HCT116 (cell line): ENCODE measurements around the gene PLEKHA8. TPM values are rescaled to one million over a fixed set of nuclear protein-coding genes. Genes with fewer than 3 reads are reported as not detected.

Experiments
- ATAC-seq: fragments of 200-7000 bp; cut with Tn5 transposase; 2 replicates; pipeline ENCODE4 v1.9.1; 2020; ENCODE audit warnings: mild to moderate bottlenecking, moderate library complexity
- BruUV-seq: library from RNA; stranded (reverse); fragments of 400-500 nt; replicated peaks from 2 replicates; lab custom pipeline; 2021; lab: Mats Ljungman, UMichigan
- CTCF ChIA-PET: fragments of 300-600 bp; sonication (Branson Sonifier 250); formaldehyde crosslinking; loops from one replicate; lab custom pipeline; 2021; ENCODE audit warnings: antibody characterized with exemption; lab: Charles Lee
- POLR2A ChIA-PET: fragments of 300-600, 350-600 bp; sonication (Branson Sonifier 250); formaldehyde crosslinking; loops from one replicate; lab custom pipeline; 2021; ENCODE audit warnings: antibody characterized with exemption; lab: Charles Lee
- RAD21 ChIA-PET, 2 experiments: fragments of 300-600 bp; sonication (Branson Sonifier 250); formaldehyde crosslinking; loops; one replicate each; lab custom pipeline; 2023; ENCODE audit warnings: low total read pairs in 2 of 2; ENCODE audit not compliant: uncharacterized antibody in 2 of 2, unreplicated experiment in 2 of 2, low non-redundant PET in 1 of 2; lab: Charles Lee
- DNase-seq: peaks from one replicate; pipeline ENCODE4 v3.0.0-alpha.2; 2010; ENCODE audit warnings: low read depth, low spot score
- H2AFZ ChIP-seq: fragments of 200-600 bp; shearing (Covaris generic), sonication (generic); 2 replicates; pipeline ENCODE4 v1.6.1; 2017; ENCODE audit warnings: low read depth, mixed run types, mixed read lengths, antibody characterized with exemption, low read length; ENCODE audit not compliant: poor library complexity, severe bottlenecking
- H3K27ac ChIP-seq: 2 replicates; pipeline ENCODE4 v1.5.1; 2012; ENCODE audit warnings: low read depth, low read length
- H3K27me3 ChIP-seq: fragments of 200-600 bp; sonication (generic); 2 replicates; pipeline ENCODE4 v1.6.1; 2016; ENCODE audit warnings: mixed run types, low read length, mixed read lengths; ENCODE audit not compliant: insufficient read depth
- H3K36me3 ChIP-seq, 2 experiments: fragments of 200-500 bp in 1 of 2; fragments of 200-600 bp in 1 of 2; sonication (Bioruptor generic) in 1 of 2; sonication (generic) in 1 of 2; 2 replicates each; pipeline versions ENCODE4 v1.5.1 to v1.6.1; 2014 to 2016; ENCODE audit warnings: low read length in 2 of 2, inconsistent platforms in 1 of 2, mixed read lengths in 1 of 2, mixed run types in 1 of 2; ENCODE audit not compliant: insufficient read depth in 2 of 2, control insufficient read depth in 1 of 2
- H3K4me1 ChIP-seq, 2 experiments: fragments of 200-600 bp in 1 of 2; sonication (generic) in 1 of 2; 2 replicates each; pipeline versions ENCODE4 v1.5.1 to v1.6.1; 2012 to 2017; ENCODE audit warnings: low read length in 2 of 2, inconsistent platforms in 1 of 2, mild to moderate bottlenecking in 1 of 2, mixed read lengths in 1 of 2, mixed run types in 1 of 2, moderate library complexity in 1 of 2; ENCODE audit not compliant: insufficient read depth in 2 of 2, control insufficient read depth in 1 of 2
- H3K4me2 ChIP-seq: fragments of 200-600 bp; sonication (generic); 2 replicates; pipeline ENCODE4 v1.6.1; 2017; ENCODE audit warnings: mixed run types, low read length, mixed read lengths
- H3K4me3 ChIP-seq, 2 experiments: fragments of 200-600 bp in 1 of 2; sonication (generic) in 1 of 2; replicated peaks in 1 of 2; 2 replicates each; pipeline ENCODE4 v1.5.1; 2011 to 2016; ENCODE audit warnings: low read length in 2 of 2, control low read depth in 1 of 2, low read depth in 1 of 2, mild to moderate bottlenecking in 1 of 2, mixed read lengths in 1 of 2, mixed run types in 1 of 2
- H3K79me2 ChIP-seq: fragments of 200-600 bp; sonication (generic); 2 replicates; pipeline ENCODE4 v1.6.1; 2017; ENCODE audit warnings: mild to moderate bottlenecking, mixed run types, low read length, moderate library complexity, mixed read lengths; ENCODE audit not compliant: insufficient read depth
- H3K9ac ChIP-seq: fragments of 200-600 bp; sonication (generic); 2 replicates; pipeline ENCODE4 v1.6.1; 2016; ENCODE audit warnings: low read length, mixed read lengths
- H3K9me2 ChIP-seq: fragments of 200-600 bp; sonication (generic), shearing (Covaris generic); 2 replicates; pipeline ENCODE4 v1.6.1; 2017; ENCODE audit warnings: mixed run types, mild to moderate bottlenecking, moderate library complexity; ENCODE audit not compliant: insufficient read depth
- H3K9me3 ChIP-seq, 2 experiments: fragments of 200-500 bp in 1 of 2; fragments of 200-600 bp in 1 of 2; sonication (Bioruptor generic) in 1 of 2; sonication (generic) in 1 of 2; 2 replicates each; pipeline ENCODE4 v1.6.1; 2014 to 2017; ENCODE audit warnings: low read length in 2 of 2, mixed read lengths in 2 of 2, inconsistent platforms in 1 of 2, low read depth in 1 of 2, mild to moderate bottlenecking in 1 of 2, mixed run types in 1 of 2, moderate library complexity in 1 of 2; ENCODE audit not compliant: control insufficient read depth in 1 of 2, insufficient read depth in 1 of 2
- H4K20me1 ChIP-seq: fragments of 200-600 bp; sonication (generic), shearing (Covaris generic); 2 replicates; pipeline ENCODE4 v1.6.1; 2017; ENCODE audit warnings: mixed run types, mild to moderate bottlenecking, moderate library complexity; ENCODE audit not compliant: insufficient read depth
- CBX3 ChIP-seq: IDR thresholded peaks from 2 replicates; pipeline ENCODE4 v1.6.1; 2012; ENCODE audit warnings: low read depth
- EGR1 ChIP-seq: IDR thresholded peaks from 2 replicates; pipeline ENCODE4 v1.6.1; 2012; ENCODE audit warnings: low read depth
- EZH2 ChIP-seq: fragments of 200-600 bp; sonication (generic); IDR thresholded peaks from 2 replicates; pipeline ENCODE4 v1.6.1; 2017; ENCODE audit warnings: antibody characterized with exemption, mixed run types
- EZH2phosphoT487 ChIP-seq: fragments of 200-600 bp; IDR thresholded peaks from 2 replicates; pipeline ENCODE4 v1.6.1; 2018; ENCODE audit warnings: antibody characterized with exemption, borderline replicate concordance
- JUND ChIP-seq: IDR thresholded peaks from 2 replicates; pipeline ENCODE4 v1.6.1; 2012
- SIN3A ChIP-seq: IDR thresholded peaks from 2 replicates; pipeline ENCODE4 v1.6.1; 2012; ENCODE audit warnings: low read depth
- SP1 ChIP-seq: IDR thresholded peaks from 2 replicates; pipeline ENCODE4 v1.6.1; 2012; ENCODE audit warnings: low read depth
- TCF7L2 ChIP-seq: IDR thresholded peaks from 2 replicates; pipeline ENCODE4 v1.7.0; 2011; ENCODE audit warnings: borderline replicate concordance, inconsistent platforms; ENCODE audit not compliant: insufficient read depth, insufficient read length; ENCODE audit errors: extremely low read depth
- YY1 ChIP-seq: IDR thresholded peaks from 2 replicates; pipeline ENCODE4 v1.6.1; 2011; ENCODE audit warnings: low read length, low read depth, moderate library complexity, mild to moderate bottlenecking; ENCODE audit not compliant: insufficient replicate concordance; ENCODE audit errors: extremely low read depth
- ZFX ChIP-seq: fragments of 450-650 bp; IDR thresholded peaks from 2 replicates; pipeline ENCODE4 v1.6.1; 2017
- ZNF274 ChIP-seq: fragments of 200-500 bp; sonication (Bioruptor generic); IDR thresholded peaks from 2 replicates; pipeline ENCODE4 v1.6.1; 2014; ENCODE audit warnings: mild to moderate bottlenecking, low read depth, low read length, inconsistent platforms
- intact Hi-C: fragments of 100-400 bp; cut with micrococcal nuclease; formaldehyde crosslinking; loops from 2 replicates; pipeline ENCODE4 v1.10.0; 2022
- total RNA-seq: library from RNA; stranded (reverse); gene quantifications from one replicate; pipeline ENCODE4 v1.2.1, GENCODE V29; 2021; ENCODE audit not compliant: unreplicated experiment
- TF ChIP-seq, protein P1 (sequence below): IDR thresholded peaks from 2 replicates; pipeline ENCODE4 v1.6.1; 2012; ENCODE audit warnings: low read depth
- TF ChIP-seq, protein P2 (sequence below): IDR thresholded peaks from 2 replicates; pipeline ENCODE4 v1.6.1; 2012
- TF ChIP-seq, protein P3 (sequence below): IDR thresholded peaks from 2 replicates; pipeline ENCODE4 v1.6.1; 2011; ENCODE audit warnings: mild to moderate bottlenecking, low read length, moderate library complexity; ENCODE audit not compliant: insufficient replicate concordance; ENCODE audit errors: extremely low read depth

PLEKHA8 gene
- total RNA-seq, 1 experiment from 2014 or later, result 13.6 TPM

DNA sequence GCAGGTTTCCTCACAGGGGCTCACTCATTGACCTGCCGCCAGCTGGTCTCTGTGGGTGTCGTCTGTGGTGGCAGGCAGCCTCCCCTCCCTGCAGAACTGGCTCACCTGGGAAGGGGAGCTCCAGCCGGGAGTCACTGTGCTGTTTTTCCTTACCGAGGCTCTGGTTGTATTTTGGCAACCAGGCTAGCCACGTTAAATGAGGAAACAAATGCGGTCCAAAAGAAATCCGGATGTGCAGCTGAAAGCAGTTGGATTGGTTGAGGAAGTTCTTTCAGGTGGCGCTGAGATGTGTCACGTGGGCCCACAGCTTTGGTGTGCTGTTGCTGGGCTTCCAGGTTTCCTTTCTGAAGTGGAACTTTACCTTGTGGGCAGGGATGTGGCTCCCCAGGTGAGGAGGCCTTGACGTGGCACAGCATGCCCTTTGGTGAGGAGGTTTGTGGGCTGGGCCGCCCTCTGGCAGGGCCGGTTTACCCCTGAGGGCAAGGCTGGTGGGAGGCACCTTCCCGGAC, 120.8 kb downstream of the PLEKHA8 start (continued):
- TF ChIP-seq, protein P1, sequence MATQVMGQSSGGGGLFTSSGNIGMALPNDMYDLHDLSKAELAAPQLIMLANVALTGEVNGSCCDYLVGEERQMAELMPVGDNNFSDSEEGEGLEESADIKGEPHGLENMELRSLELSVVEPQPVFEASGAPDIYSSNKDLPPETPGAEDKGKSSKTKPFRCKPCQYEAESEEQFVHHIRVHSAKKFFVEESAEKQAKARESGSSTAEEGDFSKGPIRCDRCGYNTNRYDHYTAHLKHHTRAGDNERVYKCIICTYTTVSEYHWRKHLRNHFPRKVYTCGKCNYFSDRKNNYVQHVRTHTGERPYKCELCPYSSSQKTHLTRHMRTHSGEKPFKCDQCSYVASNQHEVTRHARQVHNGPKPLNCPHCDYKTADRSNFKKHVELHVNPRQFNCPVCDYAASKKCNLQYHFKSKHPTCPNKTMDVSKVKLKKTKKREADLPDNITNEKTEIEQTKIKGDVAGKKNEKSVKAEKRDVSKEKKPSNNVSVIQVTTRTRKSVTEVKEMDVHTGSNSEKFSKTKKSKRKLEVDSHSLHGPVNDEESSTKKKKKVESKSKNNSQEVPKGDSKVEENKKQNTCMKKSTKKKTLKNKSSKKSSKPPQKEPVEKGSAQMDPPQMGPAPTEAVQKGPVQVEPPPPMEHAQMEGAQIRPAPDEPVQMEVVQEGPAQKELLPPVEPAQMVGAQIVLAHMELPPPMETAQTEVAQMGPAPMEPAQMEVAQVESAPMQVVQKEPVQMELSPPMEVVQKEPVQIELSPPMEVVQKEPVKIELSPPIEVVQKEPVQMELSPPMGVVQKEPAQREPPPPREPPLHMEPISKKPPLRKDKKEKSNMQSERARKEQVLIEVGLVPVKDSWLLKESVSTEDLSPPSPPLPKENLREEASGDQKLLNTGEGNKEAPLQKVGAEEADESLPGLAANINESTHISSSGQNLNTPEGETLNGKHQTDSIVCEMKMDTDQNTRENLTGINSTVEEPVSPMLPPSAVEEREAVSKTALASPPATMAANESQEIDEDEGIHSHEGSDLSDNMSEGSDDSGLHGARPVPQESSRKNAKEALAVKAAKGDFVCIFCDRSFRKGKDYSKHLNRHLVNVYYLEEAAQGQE, result no peak
- no peak for TF ChIP-seq ZNF274
- no peak for TF ChIP-seq TCF7L2
- no peak for TF ChIP-seq EZH2
- TF ChIP-seq EGR1, result no peak
- TF ChIP-seq ZFX, result no peak
- no peak for TF ChIP-seq YY1
- TF ChIP-seq JUND, result no peak
- TF ChIP-seq, protein P2, sequence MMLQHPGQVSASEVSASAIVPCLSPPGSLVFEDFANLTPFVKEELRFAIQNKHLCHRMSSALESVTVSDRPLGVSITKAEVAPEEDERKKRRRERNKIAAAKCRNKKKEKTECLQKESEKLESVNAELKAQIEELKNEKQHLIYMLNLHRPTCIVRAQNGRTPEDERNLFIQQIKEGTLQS, result no peak

DNA sequence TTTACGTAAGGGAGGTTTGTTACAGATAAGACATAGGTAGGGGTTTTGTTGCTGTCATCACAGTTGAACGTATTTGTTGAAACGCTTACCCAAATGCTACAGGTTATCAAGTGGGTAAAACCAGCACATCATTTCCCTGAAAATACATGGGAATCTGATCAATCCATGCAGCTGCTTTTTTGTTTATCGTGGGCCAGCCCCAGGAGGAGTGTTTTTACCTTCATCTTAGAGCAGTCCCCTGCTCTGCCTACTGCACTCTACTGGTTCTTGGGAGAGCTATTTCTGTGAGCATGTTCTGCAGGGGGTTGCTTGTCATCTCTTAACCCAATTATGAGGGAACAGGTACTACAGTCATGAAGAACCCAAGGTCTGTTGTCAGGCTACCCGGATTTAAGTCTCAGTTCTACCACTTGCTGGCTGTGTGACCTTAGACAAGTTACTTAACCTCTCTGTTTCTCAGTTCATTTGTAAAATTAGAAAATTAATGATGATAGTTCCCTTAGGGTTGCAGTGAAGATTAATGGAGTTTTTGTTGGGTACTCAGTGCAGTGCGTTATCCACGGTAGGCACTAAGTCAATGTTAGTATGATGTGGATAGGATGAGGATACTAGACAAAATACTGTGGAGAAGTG, 121.5 kb downstream of the PLEKHA8 start:
- intact Hi-C loops, result no loop called here

More for the DNA sequence above, 121.5 kb downstream of the PLEKHA8 start:
- Histone ChIP-seq H3K36me3 (no peaks in the 10 kb centered on the region), H3K79me2 (no peaks in the 10 kb centered on the region), H3K27ac (no peak overlapping the region), H3K27me3 (no peaks in the 10 kb centered on the region), H2AFZ (no peak overlapping the region), H3K4me3 (no peak overlapping the region), H3K4me2 (no peak overlapping the region), H3K9me2 (no peaks in the 10 kb centered on the region), H3K9ac (no peak overlapping the region), H4K20me1 (no peaks in the 10 kb centered on the region), H3K4me1 (no peaks in the 10 kb centered on the region), H3K9me3 (no peaks in the 10 kb centered on the region)
- no peak for DNase-seq
- ChIA-PET RAD21 (no interaction called here), POLR2A (no interaction called here), CTCF (no interaction called here)
- ATAC-seq, result no peak
- no peak for TF ChIP-seq EZH2
- no peak for TF ChIP-seq SIN3A
- TF ChIP-seq SP1, result no peak
- TF ChIP-seq EGR1, result no peak
- TF ChIP-seq, protein P3, sequence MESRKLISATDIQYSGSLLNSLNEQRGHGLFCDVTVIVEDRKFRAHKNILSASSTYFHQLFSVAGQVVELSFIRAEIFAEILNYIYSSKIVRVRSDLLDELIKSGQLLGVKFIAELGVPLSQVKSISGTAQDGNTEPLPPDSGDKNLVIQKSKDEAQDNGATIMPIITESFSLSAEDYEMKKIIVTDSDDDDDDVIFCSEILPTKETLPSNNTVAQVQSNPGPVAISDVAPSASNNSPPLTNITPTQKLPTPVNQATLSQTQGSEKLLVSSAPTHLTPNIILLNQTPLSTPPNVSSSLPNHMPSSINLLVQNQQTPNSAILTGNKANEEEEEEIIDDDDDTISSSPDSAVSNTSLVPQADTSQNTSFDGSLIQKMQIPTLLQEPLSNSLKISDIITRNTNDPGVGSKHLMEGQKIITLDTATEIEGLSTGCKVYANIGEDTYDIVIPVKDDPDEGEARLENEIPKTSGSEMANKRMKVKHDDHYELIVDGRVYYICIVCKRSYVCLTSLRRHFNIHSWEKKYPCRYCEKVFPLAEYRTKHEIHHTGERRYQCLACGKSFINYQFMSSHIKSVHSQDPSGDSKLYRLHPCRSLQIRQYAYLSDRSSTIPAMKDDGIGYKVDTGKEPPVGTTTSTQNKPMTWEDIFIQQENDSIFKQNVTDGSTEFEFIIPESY, result no peak
- no peak for TF ChIP-seq JUND
- no peak for TF ChIP-seq TCF7L2
- TF ChIP-seq CBX3, result no peak
- no peak for TF ChIP-seq EZH2phosphoT487
- BruUV-seq, result no TSS peak
